ENCODE measurements around the gene ABCB10.

DNA sequence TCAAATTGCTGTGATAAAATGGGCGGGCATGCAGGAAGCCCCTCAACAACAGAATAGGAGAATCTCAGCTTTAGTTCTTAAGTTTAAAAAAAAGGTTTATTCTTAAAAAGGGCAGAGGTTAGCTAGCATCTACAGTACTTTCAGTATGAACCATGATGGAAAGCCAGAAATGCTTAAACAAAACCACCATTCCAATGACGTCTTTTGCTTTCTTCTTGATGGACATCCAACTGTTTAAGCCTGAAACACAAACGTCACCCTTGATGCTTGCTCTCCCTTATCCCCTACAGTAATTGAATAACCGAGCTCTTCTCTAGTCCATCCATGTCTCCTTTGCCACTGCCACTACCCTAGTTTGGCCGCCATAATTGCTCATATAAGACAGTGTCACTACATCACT lies 41.7 kb upstream of the ABCB10 start:
- TF ChIP-seq, protein P1, sequence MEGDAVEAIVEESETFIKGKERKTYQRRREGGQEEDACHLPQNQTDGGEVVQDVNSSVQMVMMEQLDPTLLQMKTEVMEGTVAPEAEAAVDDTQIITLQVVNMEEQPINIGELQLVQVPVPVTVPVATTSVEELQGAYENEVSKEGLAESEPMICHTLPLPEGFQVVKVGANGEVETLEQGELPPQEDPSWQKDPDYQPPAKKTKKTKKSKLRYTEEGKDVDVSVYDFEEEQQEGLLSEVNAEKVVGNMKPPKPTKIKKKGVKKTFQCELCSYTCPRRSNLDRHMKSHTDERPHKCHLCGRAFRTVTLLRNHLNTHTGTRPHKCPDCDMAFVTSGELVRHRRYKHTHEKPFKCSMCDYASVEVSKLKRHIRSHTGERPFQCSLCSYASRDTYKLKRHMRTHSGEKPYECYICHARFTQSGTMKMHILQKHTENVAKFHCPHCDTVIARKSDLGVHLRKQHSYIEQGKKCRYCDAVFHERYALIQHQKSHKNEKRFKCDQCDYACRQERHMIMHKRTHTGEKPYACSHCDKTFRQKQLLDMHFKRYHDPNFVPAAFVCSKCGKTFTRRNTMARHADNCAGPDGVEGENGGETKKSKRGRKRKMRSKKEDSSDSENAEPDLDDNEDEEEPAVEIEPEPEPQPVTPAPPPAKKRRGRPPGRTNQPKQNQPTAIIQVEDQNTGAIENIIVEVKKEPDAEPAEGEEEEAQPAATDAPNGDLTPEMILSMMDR (IDR thresholded peaks at IDR 0.05): no peak
- no peak for TF ChIP-seq POLR2A (IDR thresholded peaks at IDR 0.05)
